Progenitor cell of endocrine pancreas (in vitro differentiated cells): ENCODE measurements around the gene MAGI1. TPM values are rescaled to one million over a fixed set of nuclear protein-coding genes. Genes with fewer than 3 reads are reported as not detected.

Experiments
- DNase-seq: peaks from one replicate; pipeline ENCODE4 v3.0.0; 2021; ENCODE audit warnings: low spot score; ENCODE audit not compliant: unreplicated experiment
- H3K27ac Mint-ChIP-seq: 2 replicates; pipeline ENCODE4 v1.8.0; 2021; ENCODE audit warnings: mild to moderate bottlenecking, moderate library complexity, mixed read lengths
- H3K27me3 Mint-ChIP-seq: 2 replicates; pipeline ENCODE4 v1.8.0; 2021; ENCODE audit warnings: mixed read lengths
- H3K36me3 Mint-ChIP-seq: 2 replicates; pipeline ENCODE4 v1.8.0; 2022; ENCODE audit warnings: mixed read lengths; ENCODE audit not compliant: insufficient read depth
- H3K4me1 Mint-ChIP-seq: 2 replicates; pipeline ENCODE4 v1.8.0; 2021; ENCODE audit warnings: low read depth, mixed read lengths
- H3K4me3 Mint-ChIP-seq: 2 replicates; pipeline ENCODE4 v1.8.0; 2021; ENCODE audit warnings: low read depth, mild to moderate bottlenecking, moderate library complexity, mixed read lengths
- H3K9me3 Mint-ChIP-seq: 2 replicates; pipeline ENCODE4 v1.8.0; 2021; ENCODE audit warnings: low read depth, mixed read lengths
- CTCF ChIP-seq: fragments of 200-600 bp; sonication (generic); IDR thresholded peaks from one replicate; pipeline ENCODE4 v1.5.0; 2021; ENCODE audit warnings: antibody characterized with exemption, mild to moderate bottlenecking; ENCODE audit not compliant: unreplicated experiment
- total RNA-seq: library from RNA; stranded (reverse); gene quantifications from 2 replicates; pipeline ENCODE4 v1.2.1, GENCODE V29; 2021

The MAGI1 gene
- total RNA-seq, 1 donor from 2014 or later: 142 TPM

- Mint-ChIP-seq H3K4me1 (peaks cover 8% of the 10 kb centered on the region), H3K27me3 (no peaks in the 10 kb centered on the region), H3K9me3 (no peaks in the 10 kb centered on the region), H3K4me3 (no peak overlapping the region), H3K36me3 (no peaks in the 10 kb centered on the region), H3K27ac (no peak overlapping the region)
- no peak for TF ChIP-seq CTCF
- no peak for DNase-seq
Measured at GRCh38 chr3:65659396-65659795, 379.3 kb downstream of the MAGI1 start.

DNA sequence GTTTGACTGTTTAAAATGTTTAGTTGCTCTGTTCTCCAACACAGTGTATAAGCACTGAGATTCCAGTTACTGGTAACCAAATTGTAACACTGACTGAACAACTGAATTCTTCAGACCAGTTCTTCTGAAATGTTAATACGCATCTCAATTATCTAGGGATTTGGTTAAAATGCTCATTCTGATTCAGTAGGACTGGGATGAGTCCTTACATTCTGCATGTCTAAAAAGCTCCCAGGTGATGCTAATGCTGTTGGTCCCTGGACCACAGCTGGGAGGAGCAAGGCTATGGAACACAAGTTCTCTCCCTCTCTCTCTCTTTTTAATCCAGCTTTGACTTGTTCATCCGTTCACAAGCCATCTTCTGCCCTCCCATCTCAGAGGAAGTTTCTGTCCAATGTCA lies 380.3 kb downstream of the MAGI1 start:
- TF ChIP-seq CTCF: no peak

DNA sequence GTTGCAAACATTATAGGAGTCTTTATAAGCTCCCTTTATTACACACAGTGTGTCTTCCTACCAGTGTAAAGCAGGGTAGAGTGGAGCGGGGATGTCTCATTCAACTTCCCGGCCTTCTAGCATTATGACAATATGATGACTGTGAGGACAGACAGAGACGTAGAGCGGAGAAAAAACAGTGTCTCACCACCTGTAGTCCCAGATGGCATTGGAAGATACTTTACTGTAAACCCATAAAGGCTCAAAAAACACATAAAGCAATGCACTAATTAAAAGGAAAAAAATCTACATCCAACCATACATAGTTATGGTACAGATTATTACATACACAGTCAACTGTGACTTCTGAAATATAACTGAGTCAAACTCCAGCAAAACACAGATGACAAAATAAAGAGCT lies 383.7 kb downstream of the MAGI1 start:
- no peak overlapping the region for H3K4me3 Mint-ChIP-seq
- peaks cover 6% of the 10 kb centered on the region for H3K36me3 Mint-ChIP-seq
- H3K27me3 Mint-ChIP-seq: no peaks in the 10 kb centered on the region
- DNase-seq: no peak
- TF ChIP-seq CTCF: no peak
- peaks cover under 1% of the 10 kb centered on the region for H3K4me1 Mint-ChIP-seq
- peaks cover 12% of the 10 kb centered on the region for H3K9me3 Mint-ChIP-seq
- H3K27ac Mint-ChIP-seq: no peak overlapping the region

More for the DNA sequence above, 380.3 kb downstream of the MAGI1 start:
- H3K36me3 Mint-ChIP-seq: no peaks in the 10 kb centered on the region
- no peaks in the 10 kb centered on the region for H3K27me3 Mint-ChIP-seq
- no peak overlapping the region for H3K4me3 Mint-ChIP-seq
- H3K9me3 Mint-ChIP-seq: no peaks in the 10 kb centered on the region
- H3K27ac Mint-ChIP-seq: no peak overlapping the region
- peaks cover 8% of the 10 kb centered on the region for H3K4me1 Mint-ChIP-seq
- DNase-seq: no peak

DNA sequence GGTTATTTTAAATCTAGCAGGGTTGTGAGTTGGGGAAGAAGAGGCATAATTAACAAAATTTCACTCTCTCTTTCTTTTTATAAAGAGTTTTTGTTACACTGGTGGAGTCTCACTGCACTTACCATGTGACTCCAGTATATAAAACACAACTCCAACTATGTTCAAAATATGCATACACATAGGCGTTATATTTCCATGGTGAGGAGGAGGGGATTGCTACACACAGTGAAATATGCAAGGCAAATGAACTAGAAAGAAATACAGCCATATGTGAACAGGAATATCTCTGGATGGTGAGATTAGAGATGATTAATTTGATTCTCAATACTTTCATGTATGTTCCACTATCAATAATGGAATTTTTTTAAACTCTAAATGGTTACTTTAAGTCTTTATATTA lies 385.0 kb downstream of the MAGI1 start:
- H3K4me1 Mint-ChIP-seq: no peaks in the 10 kb centered on the region
- H3K27ac Mint-ChIP-seq: no peak overlapping the region
- no peak for TF ChIP-seq CTCF
- H3K4me3 Mint-ChIP-seq: no peak overlapping the region
- DNase-seq: no peak
- H3K36me3 Mint-ChIP-seq: peaks cover 6% of the 10 kb centered on the region
- no peaks in the 10 kb centered on the region for H3K27me3 Mint-ChIP-seq
- peaks cover 13% of the 10 kb centered on the region for H3K9me3 Mint-ChIP-seq

DNA sequence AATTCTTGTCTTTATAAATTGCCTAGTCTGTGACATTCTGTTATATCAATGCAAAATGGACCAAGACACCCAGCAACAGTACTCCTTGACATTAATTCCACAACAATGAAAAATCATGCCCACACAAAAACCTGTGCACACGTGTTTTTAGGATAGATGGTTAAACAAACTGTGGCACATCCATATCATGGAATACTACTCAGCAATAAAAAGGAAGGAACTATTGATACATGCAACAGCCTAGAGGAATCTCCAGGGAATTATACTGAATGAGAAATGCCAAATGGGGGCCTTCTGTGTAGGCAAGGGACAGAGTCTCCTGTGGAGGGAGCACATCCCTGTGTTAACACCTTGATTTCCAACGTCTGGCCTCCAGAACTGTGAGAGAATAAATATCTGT lies 388.5 kb downstream of the MAGI1 start:
- DNase-seq: no peak
- TF ChIP-seq CTCF: no peak
- peaks cover 26% of the 10 kb centered on the region for H3K9me3 Mint-ChIP-seq
- H3K27me3 Mint-ChIP-seq: no peaks in the 10 kb centered on the region
- H3K4me3 Mint-ChIP-seq: no peak overlapping the region
- H3K4me1 Mint-ChIP-seq: no peaks in the 10 kb centered on the region
- H3K36me3 Mint-ChIP-seq: peaks cover 18% of the 10 kb centered on the region
- no peak overlapping the region for H3K27ac Mint-ChIP-seq
